ENCODE data around the gene NPHS1.

DNA sequence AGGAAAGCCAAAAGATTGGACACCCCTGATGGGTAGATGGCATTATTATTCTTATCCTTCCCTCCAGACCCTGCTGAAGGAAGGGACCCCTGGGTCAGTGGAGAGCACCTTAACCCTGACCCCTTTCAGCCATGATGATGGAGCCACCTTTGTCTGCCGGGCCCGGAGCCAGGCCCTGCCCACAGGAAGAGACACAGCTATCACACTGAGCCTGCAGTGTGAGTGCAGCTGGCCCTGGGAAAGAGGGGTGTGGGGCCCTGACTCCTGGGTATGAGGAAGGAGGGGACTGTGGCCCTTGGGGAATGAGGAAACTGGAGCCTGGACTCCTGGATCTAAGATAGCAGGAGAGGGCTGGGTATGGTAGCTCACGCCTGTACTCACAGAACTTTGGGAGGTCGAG lies 7.1 kb upstream of the NPHS1 start:
- TF ChIP-seq CTCF (IDR thresholded peaks at IDR 0.05; ENCODE audit: low read length) (no peak), EZH2 (IDR thresholded peaks at IDR 0.05; ENCODE audit: borderline replicate concordance, low read length) (no peak)
